Erythroblast (primary cell): ENCODE results near the gene MPPE1.

Source experiments
- DNase-seq, 2 experiments: peaks; one replicate each; lab custom pipeline; 2025; lab: John Stamatoyannopoulos, UW
- GATA1 ChIP-seq: IDR thresholded peaks from 2 replicates; pipeline ENCODE4 v1.6.1; 2011; ENCODE audit warnings: low read depth, mild to moderate bottlenecking, control low read depth, low read length, moderate library complexity
- POLR2A ChIP-seq: IDR thresholded peaks from 2 replicates; pipeline ENCODE4 v1.6.1; 2011; ENCODE audit warnings: mild to moderate bottlenecking, low read length

MPPE1 gene

GRCh38 chr18:11908182-11909060 lies at the start of gene MPPE1:
Gene MPPE1 (minus strand): TSS chr18:11908317. CDS start chr18:11897264, 11,053 bp downstream.
- TF ChIP-seq POLR2A (peak; percentile 96), GATA1 (no peak)
- peak; percentile 95 to 97 for DNase-seq

GRCh38 chr18:11957636-11958035 lies 49.5 kb upstream of the MPPE1 start:
- DNase-seq, result no peak
- TF ChIP-seq GATA1 (no peak), POLR2A (no peak)

GRCh38 chr18:11956371-11957308 lies 48.5 kb upstream of the MPPE1 start:
- no peak for TF ChIP-seq POLR2A
- no peak for TF ChIP-seq GATA1

GRCh38 chr18:11955239-11956029 lies 47.3 kb upstream of the MPPE1 start:
- peak in 1 of 2 experiments; percentile 41 for DNase-seq

More at GRCh38 chr18:11956371-11957308, 48.5 kb upstream of the MPPE1 start:
- DNase-seq, result no peak

GRCh38 chr18:11953113-11953512 lies 45.0 kb upstream of the MPPE1 start:
- TF ChIP-seq GATA1, result no peak
- no peak for TF ChIP-seq POLR2A
- peak; percentile 52 to 54 for DNase-seq

More at GRCh38 chr18:11955239-11956029, 47.3 kb upstream of the MPPE1 start:
- TF ChIP-seq GATA1, result no peak
- TF ChIP-seq POLR2A, result no peak

- TF ChIP-seq GATA1 (no peak), POLR2A (no peak)
- DNase-seq, result peak; percentile 67 to 81
Observed at GRCh38 chr18:11951390-11951851, 43.3 kb upstream of the MPPE1 start.

- DNase-seq, result no peak
- TF ChIP-seq POLR2A (no peak), GATA1 (no peak)
Observed at GRCh38 chr18:11950824-11951223, 42.7 kb upstream of the MPPE1 start.

DNA sequence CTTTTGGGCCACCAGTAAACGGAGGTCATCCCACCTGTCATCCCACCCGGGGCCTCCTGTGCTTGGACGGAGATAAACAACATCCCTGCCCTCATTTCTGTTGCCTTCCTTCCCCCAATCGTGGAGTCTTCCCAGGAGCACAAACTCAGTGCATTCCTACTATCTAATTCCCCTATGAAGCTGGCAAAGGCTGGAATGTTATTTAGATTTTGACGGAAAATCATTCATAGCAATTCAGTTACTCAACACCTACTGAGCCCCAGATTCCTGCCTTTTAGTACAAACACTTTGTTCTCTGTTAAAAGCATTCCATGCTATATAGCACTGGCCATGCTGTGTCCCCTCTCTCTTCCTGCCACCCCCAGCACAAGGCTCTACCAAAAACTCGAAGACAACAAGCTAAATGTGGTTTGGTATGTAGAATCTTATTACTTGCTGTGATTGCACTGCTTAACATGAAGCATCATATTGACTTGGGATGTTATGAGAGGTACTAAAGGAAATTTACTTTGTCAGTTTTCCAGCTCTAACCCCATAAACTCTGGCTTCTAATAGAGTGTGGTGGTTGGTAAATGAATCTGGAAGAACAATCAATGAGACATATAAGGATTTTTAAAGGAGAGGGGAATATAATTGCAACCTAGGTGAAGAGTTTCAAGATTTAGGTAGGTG lies 40.9 kb upstream of the MPPE1 start:
- no peak for DNase-seq
- TF ChIP-seq POLR2A (no peak), GATA1 (no peak)

DNA sequence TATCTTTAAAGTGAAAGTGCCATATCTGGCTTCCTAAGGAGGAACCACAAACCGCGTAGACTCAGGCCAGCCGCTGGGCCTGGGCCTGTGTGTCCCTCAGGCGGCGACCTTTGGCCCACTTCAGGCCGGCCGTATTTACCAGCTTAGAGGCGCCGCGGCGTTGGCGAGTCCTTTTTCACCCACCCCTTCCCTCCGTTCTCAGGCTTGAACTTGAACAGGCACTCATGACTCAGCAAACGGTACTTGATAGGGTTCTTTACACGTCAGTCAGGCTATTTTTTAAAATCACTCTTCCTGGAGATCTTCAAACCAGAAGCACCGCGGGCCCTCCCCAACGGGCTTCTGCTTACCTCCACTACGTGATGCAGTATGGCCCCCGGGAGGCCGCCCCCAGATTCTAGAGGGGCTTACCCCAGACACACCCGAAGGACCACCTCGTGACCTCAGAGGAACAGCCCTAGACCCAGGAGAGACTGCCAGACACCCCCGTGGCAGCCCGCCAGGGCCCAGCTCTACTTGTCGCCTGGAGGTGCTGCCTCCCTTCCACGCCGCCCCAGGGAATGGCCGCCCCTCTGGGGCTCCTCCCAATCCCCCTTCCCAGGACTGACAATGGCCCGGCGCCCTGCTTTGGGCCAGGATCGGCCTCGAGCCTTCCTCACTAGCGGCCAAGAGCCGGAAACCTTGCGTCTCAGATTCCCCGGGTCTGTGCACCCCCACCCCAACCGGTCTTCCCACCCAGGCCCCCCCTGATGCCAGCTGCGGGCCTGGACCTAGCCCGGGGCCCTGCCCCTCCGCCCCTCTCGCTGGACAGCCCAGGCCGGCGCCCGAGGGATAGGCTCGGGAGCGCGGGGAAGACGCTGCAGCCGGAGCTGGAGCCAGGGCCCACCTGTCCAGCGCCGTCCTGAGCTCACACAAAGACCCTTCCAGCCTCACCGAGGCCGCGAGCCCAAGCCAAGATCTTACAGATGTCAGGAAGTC lies 39.4 kb upstream of the MPPE1 start:
- TF ChIP-seq POLR2A (peak; percentile 96), GATA1 (no peak)
- DNase-seq, result peak; percentile 100

DNA sequence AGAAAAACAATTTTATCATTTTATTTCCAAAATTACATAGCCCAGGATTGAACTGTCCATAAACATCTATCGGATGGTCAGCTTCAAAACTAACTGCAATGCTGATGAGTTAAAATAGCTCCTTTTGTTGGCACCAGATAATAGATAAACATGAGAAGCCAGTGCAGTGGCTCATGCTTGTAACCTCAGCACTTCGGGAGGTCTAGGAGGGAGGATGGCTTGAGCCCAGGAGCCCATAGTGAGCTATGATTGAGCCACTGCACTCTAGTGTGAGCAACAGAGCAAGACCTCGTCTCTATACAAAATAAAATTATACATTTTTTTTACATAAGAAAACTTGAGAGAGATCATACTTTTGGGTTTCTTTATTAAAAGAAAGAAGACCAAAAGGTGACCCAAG lies 38.6 kb upstream of the MPPE1 start:
- TF ChIP-seq POLR2A (no peak), GATA1 (no peak)
- DNase-seq, result peak; percentile 85 to 87

GRCh38 chr18:11945834-11946659 lies 37.9 kb upstream of the MPPE1 start:
- peak in 1 of 2 experiments; percentile 54 for DNase-seq
